HEK293 (cell line): Measurements from ENCODE around the gene TRIM62.

Experiments used
- SETDB1 ChIP-seq: IDR thresholded peaks from one replicate; pipeline ENCODE4 v1.6.1; 2017; ENCODE audit warnings: mild to moderate bottlenecking, low read length, moderate library complexity, mixed read lengths; ENCODE audit not compliant: insufficient read length
- ZNF174 ChIP-seq: fragments of 450-650 bp; formaldehyde crosslinking; IDR thresholded peaks from 2 replicates; pipeline ENCODE4 v1.5.0; 2017; ENCODE audit warnings: missing biosample characterization, mild to moderate bottlenecking, missing genetic modification characterization
- ZNF221 ChIP-seq: fragments of 450-650 bp; formaldehyde crosslinking; IDR thresholded peaks from 2 replicates; pipeline ENCODE4 v1.5.1; 2017; ENCODE audit warnings: missing biosample characterization, missing genetic modification characterization, borderline replicate concordance
- ZNF24 ChIP-seq: fragments of 450-650 bp; formaldehyde crosslinking; IDR thresholded peaks from 2 replicates; pipeline ENCODE4 v1.5.1; 2016; ENCODE audit warnings: missing biosample characterization, missing genetic modification characterization
- ZNF560 ChIP-seq: fragments of 450-650 bp; formaldehyde crosslinking; IDR thresholded peaks from 2 replicates; pipeline ENCODE4 v1.5.1; 2017; ENCODE audit warnings: missing biosample characterization, missing genetic modification characterization, borderline replicate concordance
- ZXDB ChIP-seq: fragments of 450-650 bp; formaldehyde crosslinking; IDR thresholded peaks from 2 replicates; pipeline ENCODE4 v1.5.1; 2016; ENCODE audit warnings: missing biosample characterization, missing genetic modification characterization
- TF ChIP-seq, protein P1 (sequence below): fragments of 450-650 bp; formaldehyde crosslinking; IDR thresholded peaks from 2 replicates; pipeline ENCODE4 v1.5.1; 2016; ENCODE audit warnings: missing biosample characterization, missing genetic modification characterization

- TF ChIP-seq ZXDB (tag by site-specific recombination), result no peak
- TF ChIP-seq, protein P1, sequence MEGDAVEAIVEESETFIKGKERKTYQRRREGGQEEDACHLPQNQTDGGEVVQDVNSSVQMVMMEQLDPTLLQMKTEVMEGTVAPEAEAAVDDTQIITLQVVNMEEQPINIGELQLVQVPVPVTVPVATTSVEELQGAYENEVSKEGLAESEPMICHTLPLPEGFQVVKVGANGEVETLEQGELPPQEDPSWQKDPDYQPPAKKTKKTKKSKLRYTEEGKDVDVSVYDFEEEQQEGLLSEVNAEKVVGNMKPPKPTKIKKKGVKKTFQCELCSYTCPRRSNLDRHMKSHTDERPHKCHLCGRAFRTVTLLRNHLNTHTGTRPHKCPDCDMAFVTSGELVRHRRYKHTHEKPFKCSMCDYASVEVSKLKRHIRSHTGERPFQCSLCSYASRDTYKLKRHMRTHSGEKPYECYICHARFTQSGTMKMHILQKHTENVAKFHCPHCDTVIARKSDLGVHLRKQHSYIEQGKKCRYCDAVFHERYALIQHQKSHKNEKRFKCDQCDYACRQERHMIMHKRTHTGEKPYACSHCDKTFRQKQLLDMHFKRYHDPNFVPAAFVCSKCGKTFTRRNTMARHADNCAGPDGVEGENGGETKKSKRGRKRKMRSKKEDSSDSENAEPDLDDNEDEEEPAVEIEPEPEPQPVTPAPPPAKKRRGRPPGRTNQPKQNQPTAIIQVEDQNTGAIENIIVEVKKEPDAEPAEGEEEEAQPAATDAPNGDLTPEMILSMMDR (tag by site-specific recombination), result no peak
- TF ChIP-seq ZNF174 (tag by site-specific recombination), result no peak
- no peak for TF ChIP-seq ZNF221 (tag by site-specific recombination)
- no peak for TF ChIP-seq SETDB1
- no peak for TF ChIP-seq ZNF560
- TF ChIP-seq ZNF24 (tag by site-specific recombination), result no peak
Observed at GRCh38 chr1:33141216-33141615, 40.6 kb downstream of the TRIM62 start.
